Right ventricle myocardium superior (tissue), 1 donor: Measurements from ENCODE around the gene MBD1. TPM values are rescaled to one million over a fixed set of nuclear protein-coding genes. Genes with fewer than 3 reads are reported as not detected.
A peak's percentile ranks its signal among the peaks of the same experiment; 100 is the strongest.
"Not testable (repeated sequence)": the region's sequence is repeated elsewhere in the genome, so short reads cannot be mapped to it uniquely, and the experiment has no call there.

ENCODE experiments used
- ATAC-seq: fragments of 200-7000 bp; cut with Tn5 transposase; one replicate; pipeline ENCODE4 v1.9.1; 2020; ENCODE audit warnings: mild to moderate bottlenecking; ENCODE audit not compliant: poor library complexity
- DNase-seq: peaks from one replicate; pipeline ENCODE4 v3.0.0-alpha.2; 2020
- intact Hi-C: fragments of 100-400 bp; cut with DNase I; formaldehyde crosslinking; loops from one replicate; pipeline ENCODE4 v1.11.2; 2022
- total RNA-seq: library from RNA; stranded (reverse); fragmentation: NEBNext Ultra II Directional; extraction: Animal tissue kit (Norgen Biotek cat#: 25700); gene quantifications from one replicate; pipeline ENCODE4 v1.2.1, GENCODE V29; 2021
- donor health status: DM: no; HTN: yes; CAD: no; lungs with severe emphysema.

The MBD1 gene
- total RNA-seq, 1 donor from 2014 or later = 41.2 TPM

- intact Hi-C loops = no loop called here
- no peak for DNase-seq
- ATAC-seq = peak; percentile 28
Observed at GRCh38 chr18:50298443-50299284, 17.3 kb upstream of the MBD1 start.

DNA sequence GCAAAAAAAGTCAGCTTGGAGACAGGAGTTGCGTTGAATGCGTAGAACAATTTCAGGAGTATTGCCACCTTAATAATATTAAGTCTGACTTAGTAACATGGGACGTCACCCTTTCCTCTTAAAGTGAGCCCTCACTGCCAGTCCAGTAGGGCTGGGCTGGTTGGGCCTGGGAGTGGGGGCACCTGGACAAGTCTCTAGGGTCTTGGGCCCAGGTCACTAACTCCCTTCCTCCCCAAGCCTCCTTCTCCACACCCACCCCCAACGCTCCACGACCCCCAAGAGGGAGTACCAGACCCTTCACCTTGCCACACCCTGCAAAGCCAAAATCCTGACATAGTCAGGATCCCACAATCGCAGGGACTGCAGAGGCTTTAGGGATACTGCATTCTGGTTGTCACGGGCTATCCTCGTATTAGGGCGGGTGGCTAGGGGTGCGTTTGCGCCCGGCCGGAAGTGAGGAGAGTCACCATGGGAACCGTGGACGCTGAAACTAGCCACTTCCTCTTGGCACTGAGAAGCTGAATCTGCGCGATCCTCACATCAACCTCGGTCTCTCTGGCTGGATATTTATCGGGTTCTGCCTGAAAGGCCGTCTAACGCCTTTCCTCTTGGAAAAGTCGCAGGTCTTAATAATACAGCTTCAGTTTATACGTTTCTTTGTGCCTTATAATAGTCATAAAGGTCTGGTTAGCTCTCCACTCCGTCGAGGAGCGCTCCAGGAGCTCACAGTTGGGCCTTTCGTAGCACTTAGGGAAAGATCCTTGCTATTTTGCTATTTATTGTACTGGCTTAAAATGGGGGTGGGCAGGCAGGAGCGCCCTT, 16.5 kb upstream of the MBD1 start:
- ATAC-seq = peak; percentile 97
- intact Hi-C loops = no loop called here
- peak; percentile 89 for DNase-seq

- no peak for ATAC-seq
- intact Hi-C loops = no loop called here
Observed at GRCh38 chr18:50293039-50293438, 11.7 kb upstream of the MBD1 start.

DNA sequence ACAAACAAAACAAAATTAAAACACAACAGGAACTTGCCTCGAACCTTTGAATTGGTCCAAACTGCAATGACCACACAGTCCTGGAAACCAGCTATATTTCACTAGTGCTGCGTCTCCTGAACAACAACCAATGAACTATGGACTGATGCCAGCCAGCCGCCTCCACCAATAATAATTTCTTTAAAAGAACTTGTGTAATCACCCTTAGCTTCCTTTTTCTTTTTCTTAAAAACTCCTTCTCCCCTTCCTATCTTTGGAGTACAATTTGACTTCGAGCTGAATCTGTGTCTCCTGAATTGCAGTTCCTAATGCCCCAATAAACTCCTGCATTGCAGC, 7.8 kb upstream of the MBD1 start:
- ATAC-seq (no peak), DNase-seq (no peak)
- intact Hi-C loops = no loop called here

More at GRCh38 chr18:50293039-50293438, 11.7 kb upstream of the MBD1 start:
- no peak for DNase-seq

DNA sequence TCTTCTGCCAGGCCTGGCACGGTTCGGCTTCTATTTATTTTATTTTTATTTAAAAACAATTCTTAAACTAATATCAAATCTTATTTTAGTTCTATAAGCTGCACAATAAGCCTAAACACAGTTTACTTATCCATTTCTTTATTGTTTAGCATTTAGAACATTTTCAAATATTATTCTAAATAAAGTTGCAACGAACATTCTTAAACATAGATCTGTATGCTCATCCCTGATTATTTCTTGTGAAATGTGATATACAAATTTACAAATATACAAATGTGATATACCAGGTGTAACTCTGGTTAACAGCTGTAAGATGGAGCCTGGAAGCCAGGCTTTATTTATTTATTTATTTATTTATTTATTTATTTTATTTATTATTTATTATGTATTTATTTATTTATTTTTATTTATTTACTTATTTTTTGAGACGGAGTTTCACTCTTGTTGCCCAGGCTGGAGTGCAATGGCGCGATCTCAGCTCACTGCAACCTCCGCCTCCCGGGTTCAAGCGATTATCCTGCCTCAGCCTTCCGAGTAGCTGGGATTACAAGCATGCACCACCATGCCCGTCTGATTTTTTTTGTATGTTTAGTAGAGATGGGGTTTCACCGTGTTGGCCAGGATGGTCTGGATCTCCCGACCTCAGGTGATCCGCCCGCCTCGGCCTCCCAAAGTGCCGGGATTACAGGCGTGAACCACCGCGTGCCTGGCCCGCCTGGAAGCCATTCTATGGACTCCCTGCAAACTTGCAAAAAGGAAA, 7.2 kb upstream of the MBD1 start:
- ATAC-seq, intact Hi-C loops, DNase-seq: not testable (repeated sequence)

DNA sequence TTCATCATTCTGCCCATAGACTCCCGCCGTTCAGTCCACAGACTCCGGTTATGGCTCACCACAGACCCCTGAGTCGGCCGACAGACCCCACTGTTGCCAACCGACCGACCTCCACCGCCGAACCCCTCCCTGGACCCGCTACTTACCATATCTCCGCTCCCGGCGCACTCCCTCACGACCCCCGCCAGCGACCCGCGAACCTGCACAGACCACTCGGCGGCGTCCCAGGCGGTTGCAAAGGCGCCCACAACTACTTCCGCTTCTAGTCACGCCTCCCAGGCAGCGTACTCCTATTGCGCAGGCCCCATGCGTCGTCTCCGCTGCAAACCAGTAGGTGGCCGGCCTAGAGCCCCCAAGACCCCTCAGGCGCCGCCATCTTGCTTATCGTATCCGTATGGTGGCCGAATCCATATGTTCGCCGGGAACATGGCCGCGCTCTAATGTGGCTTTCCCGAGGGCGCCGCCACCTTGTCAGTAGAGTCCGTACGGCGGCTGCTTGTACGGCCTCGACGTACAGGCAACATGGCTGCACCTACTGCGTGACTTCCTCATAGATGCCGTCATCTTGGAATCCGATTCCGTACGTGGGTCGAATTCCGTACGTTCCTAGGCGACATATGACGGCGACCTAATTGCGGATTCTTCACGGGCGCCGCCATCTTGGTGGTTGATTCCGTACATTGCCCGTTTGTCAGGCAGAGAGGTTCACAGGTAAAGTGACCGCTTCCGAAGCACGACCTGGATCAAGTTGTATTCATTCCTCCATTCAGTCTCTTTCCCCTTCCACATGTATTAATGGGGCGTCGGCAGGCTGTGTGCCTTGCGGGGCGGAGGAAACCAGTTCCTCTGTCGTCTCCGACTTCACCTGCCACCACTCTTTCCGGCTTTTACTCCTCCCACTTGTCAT, 6.4 kb upstream of the MBD1 start, which contains the start of gene CXXC1:
Gene CXXC1 (minus strand): TSS at position 252 of the 907 bp plus-strand sequence. CDS start 103 bp downstream, at position 149.
- DNase-seq (peak; percentile 98), ATAC-seq (peak; percentile 96)
- intact Hi-C loops = no loop called here

DNA sequence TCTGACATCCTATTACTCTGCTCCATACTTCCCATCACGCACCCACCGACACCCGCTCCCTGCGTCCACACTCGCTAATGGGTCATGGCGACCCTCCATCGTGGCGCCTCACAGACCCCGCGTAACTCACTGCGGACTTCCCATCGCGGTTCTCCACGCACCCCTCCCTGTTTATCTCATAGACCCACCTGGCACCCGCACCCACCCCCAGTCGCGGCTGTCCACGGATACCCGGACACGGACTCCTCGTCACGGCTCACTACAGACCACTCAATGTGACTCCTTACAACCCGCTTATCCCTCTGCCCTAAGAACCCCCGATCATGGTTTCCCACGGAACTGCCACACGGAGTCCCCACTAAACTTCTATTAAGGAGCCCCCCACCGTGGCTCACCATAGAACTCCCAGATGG, 5.7 kb upstream of the MBD1 start:
- peak; percentile 2 for ATAC-seq
- no peak for DNase-seq
- intact Hi-C loops = no loop called here

- intact Hi-C loops = no loop called here
- ATAC-seq = no peak
Observed at GRCh38 chr18:50286391-50287027, 5.2 kb upstream of the MBD1 start.

DNA sequence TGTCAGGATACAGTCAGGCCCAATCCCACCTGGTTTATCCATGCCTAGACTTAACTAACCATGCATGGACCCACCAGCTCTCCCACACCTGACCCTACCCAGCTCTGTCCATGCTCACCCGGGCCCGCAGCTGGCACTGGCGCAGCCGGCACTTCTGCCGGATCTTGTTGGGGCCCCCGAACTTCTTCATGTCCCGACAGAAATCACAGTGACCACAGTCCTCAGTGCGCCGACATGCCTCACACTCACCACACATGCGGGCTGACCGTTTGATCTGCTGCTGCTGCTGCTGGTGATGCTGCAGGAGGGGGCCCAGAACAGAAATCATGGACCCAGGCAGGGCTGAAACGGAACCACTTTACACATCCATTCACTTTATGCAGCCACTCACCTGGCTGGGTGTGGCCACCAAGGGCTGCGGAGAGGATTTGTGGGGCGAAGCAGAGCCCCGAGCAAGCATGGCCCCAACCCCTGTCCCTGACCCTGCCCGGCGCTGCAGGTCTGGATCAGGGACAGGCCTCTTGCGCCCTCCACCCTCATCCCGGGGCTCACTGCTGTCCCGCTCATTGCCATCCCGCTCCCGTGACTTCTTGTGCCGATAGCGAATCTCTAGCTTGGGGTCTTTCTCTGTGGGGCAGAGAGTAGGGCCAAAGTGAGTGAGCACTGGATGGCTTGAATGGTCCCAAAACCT, 4.5 kb upstream of the MBD1 start:
- ATAC-seq = no peak
- intact Hi-C loops = no loop called here
- DNase-seq = no peak

More at GRCh38 chr18:50286391-50287027, 5.2 kb upstream of the MBD1 start:
- no peak for DNase-seq

- DNase-seq = no peak
- intact Hi-C loops = no loop called here
- no peak for ATAC-seq
Observed at GRCh38 chr18:50285071-50285470, 3.7 kb upstream of the MBD1 start.

- intact Hi-C loops = no loop called here
- DNase-seq = no peak
- no peak for ATAC-seq
Observed at GRCh38 chr18:50284255-50284885, 3.0 kb upstream of the MBD1 start.

GRCh38 chr18:50283469-50284209, 2.3 kb upstream of the MBD1 start:
- DNase-seq = no peak
- intact Hi-C loops = no loop called here
- no peak for ATAC-seq

- intact Hi-C loops = no loop called here
- DNase-seq (no peak), ATAC-seq (no peak)
Observed at GRCh38 chr18:50282521-50283335, 1.4 kb upstream of the MBD1 start.

DNA sequence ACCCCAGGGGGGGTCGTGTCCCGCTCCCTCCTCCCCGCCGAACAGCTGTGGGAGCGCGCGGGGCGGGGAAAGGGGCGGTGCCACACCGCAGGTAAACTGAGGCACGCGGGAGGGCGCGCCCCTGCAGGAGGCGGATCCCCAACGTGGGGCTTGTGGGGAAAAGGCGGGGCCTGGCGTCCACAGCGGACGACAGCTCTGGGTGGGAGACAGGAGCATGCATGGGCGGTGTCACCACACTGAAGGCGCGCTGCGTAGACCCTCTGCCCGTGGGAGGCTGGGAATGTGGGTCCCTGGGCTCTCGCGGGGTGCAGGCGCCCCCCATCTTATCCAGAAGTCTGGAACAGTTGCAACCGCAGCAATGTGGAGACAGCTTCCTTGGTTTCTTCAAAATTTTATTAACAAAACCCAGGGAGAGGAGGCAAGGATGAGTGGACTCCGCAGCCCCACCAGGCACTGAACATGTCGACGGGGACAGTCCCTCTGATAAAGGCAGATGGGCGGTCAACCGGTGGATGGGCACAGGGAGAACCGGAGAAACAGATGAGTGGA, 723 bp upstream of the MBD1 start:
- DNase-seq = peak; percentile 65
- ATAC-seq = peak; percentile 1
- intact Hi-C loops = no loop called here

- no peak for DNase-seq
- intact Hi-C loops = no loop called here
- ATAC-seq = no peak
Observed at GRCh38 chr18:50280707-50281294, 522 bp downstream of the MBD1 start.
